H1 (cell line): Measurements from ENCODE around the gene EGF. TPM values are rescaled to one million over a fixed set of nuclear protein-coding genes. Genes with fewer than 3 reads are reported as not detected.

Source experiments
- ASH2L ChIP-seq: fragments of 200-600, 300-600 bp; sonication (generic); IDR thresholded peaks from one replicate; pipeline ENCODE4 v1.7.1; 2017; ENCODE audit warnings: low read length
- NRF1 ChIP-seq: IDR thresholded peaks from 2 replicates; pipeline ENCODE4 v1.6.1; 2011; ENCODE audit warnings: mild to moderate bottlenecking, low read depth, low read length, improper control_type of control experiment
- POLR2AphosphoS5 ChIP-seq: IDR thresholded peaks from 2 replicates; pipeline ENCODE4 v1.6.1; 2011; ENCODE audit warnings: low read depth, low read length
- POU5F1 ChIP-seq: IDR thresholded peaks from 2 replicates; pipeline ENCODE4 v1.6.1; 2011; ENCODE audit warnings: low read depth, mild to moderate bottlenecking, low read length, moderate library complexity
- polyA plus RNA-seq, 7 experiments: library from polyadenylated mRNA; depleted of rRNA in 3 of 7; stranded (reverse) in 5 of 7; unstranded in 2 of 7; fragments of >200 nt in 5 of 7; fragments of 200-250 nt in 2 of 7; gene quantifications; 1 replicate in 5 of 7; 2 replicates in 1 of 7; 4 replicates in 1 of 7; pipeline versions ENCODE4 v1.2.1 to v1.2.3, GENCODE V29; 2011 to 2013; ENCODE audit warnings: missing spikeins in 2 of 7, mixed read lengths in 2 of 7
- total RNA-seq: library from RNA; stranded (reverse); fragmentation: NEBNext Ultra II Directional; extraction: Animal tissue kit (Norgen Biotek cat#: 25700); gene quantifications from 2 replicates; pipeline ENCODE4 v1.2.1, GENCODE V29; 2021

EGF gene
- total and polyA plus RNA-seq, 2 of the 8 experiments (the other 6 are each of a cell fraction or from before 2014, with no cell fraction given): 1.5 to 2.6 TPM

DNA sequence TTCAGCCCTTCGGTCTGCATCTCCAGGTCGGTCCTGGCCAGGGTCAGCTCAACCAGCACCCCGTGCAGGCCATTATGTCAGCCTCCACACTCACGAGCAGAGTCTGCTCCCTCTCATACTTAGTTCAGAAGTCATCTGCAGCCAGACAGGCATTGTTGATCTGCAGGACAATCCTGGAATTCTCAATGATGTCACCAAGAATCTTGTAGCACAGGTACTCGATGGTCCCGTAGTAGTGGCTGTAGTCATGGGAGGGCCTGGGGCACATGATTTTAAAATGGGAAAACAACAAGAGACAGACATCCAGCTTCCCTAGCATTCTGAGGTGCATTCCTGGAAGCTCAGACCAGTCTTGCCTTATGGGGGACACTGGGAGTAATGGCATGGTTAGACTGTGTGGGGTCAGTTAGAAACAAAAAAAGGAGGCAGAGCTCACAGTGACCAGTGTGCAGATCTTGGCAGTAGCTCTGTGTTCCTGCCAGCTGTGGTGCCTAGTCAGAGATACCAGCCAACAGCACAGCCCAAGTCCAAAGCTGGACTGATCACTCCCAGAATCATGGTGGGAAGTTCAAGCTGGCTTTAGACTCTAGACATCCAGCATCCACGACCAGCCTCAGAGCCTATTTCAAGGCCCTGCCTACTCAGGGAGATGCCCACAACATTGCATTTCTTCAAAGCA, 32.9 kb upstream of the EGF start (continued):
- no peak for TF ChIP-seq POLR2AphosphoS5
- TF ChIP-seq POU5F1: no peak
- no peak for TF ChIP-seq ASH2L
- no peak for TF ChIP-seq NRF1
- TF ChIP-seq, all 59 proteins: peak for 0
